ENCODE data around the gene PAK1. TPM values are rescaled to one million over a fixed set of nuclear protein-coding genes. Genes with fewer than 3 reads are reported as not detected.

The PAK1 gene
- total and polyA plus RNA-seq, 2 of the 8 experiments (the other 6 are each of a cell fraction or from before 2014, with no cell fraction given): 87.7 to 151 TPM

- Histone ChIP-seq H3K36me3 (ENCODE audit: control insufficient read depth in 2 of 4, insufficient read depth in 4 of 4, low read length in 3 of 4) (no peaks in the 10 kb centered on the region), H3K23me2 (ENCODE audit: low read depth, low read length) (no peaks in the 10 kb centered on the region), H2BK5ac (ENCODE audit: low read depth, low read length) (no peak overlapping the region), H3K79me2 (ENCODE audit: control insufficient read depth in 1 of 2, insufficient read depth in 2 of 2, low read length in 2 of 2) (peaks cover 0 to 91% of the 10 kb centered on the region in 2 experiments; a peak in 2 of 4 replicates), H3K56ac (replicated peaks; ENCODE audit: insufficient read length, low read depth, low read length) (no peak overlapping the region), H4K91ac (replicated peaks; ENCODE audit: insufficient read length, low read length) (no peak overlapping the region), H3K4me3 (ENCODE audit: extremely low read depth in 1 of 4, insufficient read depth in 2 of 4, low read depth in 3 of 4, low read length in 4 of 4) (no peak overlapping the region), H2BK15ac (ENCODE audit: low read length) (no peak overlapping the region), H4K5ac (ENCODE audit: insufficient read length, low read depth, low read length) (no peak overlapping the region), H2BK20ac (ENCODE audit: low read length) (no peak overlapping the region), H4K8ac (ENCODE audit: extremely low read depth, insufficient read depth, low read length) (no peak overlapping the region), H3K9ac (replicated peaks in 1 of 4; ENCODE audit: extremely low read depth in 1 of 4, low read depth in 3 of 4, low read length in 3 of 4) (no peak overlapping the region), H3K9me3 (ENCODE audit: insufficient read depth in 2 of 2, low read depth in 1 of 2, low read length in 1 of 2) (no peaks in the 10 kb centered on the region), H2BK12ac (ENCODE audit: low read depth, low read length) (no peak overlapping the region), H3K18ac (ENCODE audit: extremely low read depth, low read length) (no peak overlapping the region), H3K23ac (ENCODE audit: insufficient read length) (no peak overlapping the region), H3K27me3 (replicated peaks in 1 of 4; ENCODE audit: control insufficient read depth in 3 of 4, extremely low read depth in 1 of 4, insufficient read depth in 3 of 4, low read length in 3 of 4) (no peaks in the 10 kb centered on the region), H3K79me1 (ENCODE audit: low read depth, low read length) (peaks cover 2% of the 10 kb centered on the region), H3K4ac (replicated peaks; ENCODE audit: insufficient read length, low read depth, low read length) (no peak overlapping the region), H4K20me1 (replicated peaks in 1 of 2; ENCODE audit: control insufficient read depth in 1 of 2, insufficient read depth in 2 of 2, low read length in 2 of 2) (peaks cover 0 to 2% of the 10 kb centered on the region in 2 experiments), H3K27ac (ENCODE audit: low read depth, low read length) (no peak overlapping the region), H2AFZ (ENCODE audit: low read length) (no peak overlapping the region), H3K4me1 (replicated peaks in 1 of 4; ENCODE audit: control insufficient read depth in 3 of 4, insufficient read depth in 4 of 4, low read length in 3 of 4) (peaks cover 0 to 16% (median 6%) of the 10 kb centered on the region in 4 experiments), H2BK120ac (replicated peaks; ENCODE audit: low read depth, low read length) (no peak overlapping the region), H3K4me2 (ENCODE audit: insufficient read depth in 1 of 2, low read depth in 2 of 2, low read length in 2 of 2) (no peak overlapping the region), H2AK5ac (ENCODE audit: low read depth, low read length) (no peak overlapping the region), H3K14ac (ENCODE audit: insufficient read length) (no peak overlapping the region)
- DNase-seq (ENCODE audit: low read depth in 1 of 2, low spot score in 2 of 2) (no peak), FAIRE-seq (no peak)
- ChIA-PET CTCF (ENCODE audit: partially characterized antibody) (interaction anchor here (1.3 to 1.4 kb wide), 2 partner anchors 125 to 183 kb away, joined by 3 to 4 read pairs; no protein-coding TSS in a partner anchor), POLR2A (ENCODE audit: partially characterized antibody) (no interaction called here)
- TF ChIP-seq EGR1 (IDR thresholded peaks at IDR 0.05; ENCODE audit: borderline replicate concordance, low read depth, low read length) (no peak), CBX8 (IDR thresholded peaks at IDR 0.05; ENCODE audit: borderline replicate concordance, low read depth, low read length) (no peak), RFX5 (IDR thresholded peaks at IDR 0.05; ENCODE audit: borderline replicate concordance, low read depth, low read length) (no peak), MAX (IDR thresholded peaks at IDR 0.05) (no peak), JUN (IDR thresholded peaks at IDR 0.05; ENCODE audit: low read depth, low read length) (no peak), E2F6 (IDR thresholded peaks at IDR 0.05) (no peak), YY1 (IDR thresholded peaks at IDR 0.05; ENCODE audit: low read depth, low read length) (no peak), HDAC2 (IDR thresholded peaks at IDR 0.05; ENCODE audit: borderline replicate concordance in 1 of 2, low read depth in 2 of 2, low read length in 2 of 2) (no peak), EZH2 (IDR thresholded peaks at IDR 0.05; ENCODE audit: low read depth, low read length, severe bottlenecking) (no peak), BRCA1 (IDR thresholded peaks at IDR 0.05; ENCODE audit: low read depth, low read length) (no peak), NANOG (IDR thresholded peaks at IDR 0.05; ENCODE audit: insufficient read depth, low read depth, low read length, poor library complexity, severe bottlenecking) (no peak), RBBP5 (IDR thresholded peaks at IDR 0.05; ENCODE audit: borderline replicate concordance, low read depth, low read length) (no peak), TBP (IDR thresholded peaks at IDR 0.05; ENCODE audit: low read depth, low read length) (no peak), SIN3A (conservative IDR thresholded peaks at IDR 0.05 in 1 of 2, IDR thresholded peaks at IDR 0.05 in 1 of 2; ENCODE audit: low read depth in 1 of 2, low read length in 2 of 2) (no peak)
These were observed 50.3 kb downstream of the PAK1 start for GRCh38 chr11:77423624-77424023.
